ENCODE measurements around the gene TUBAL3.

- TF ChIP-seq CTCF (optimal IDR thresholded peaks at IDR 0.05 in 1 of 3, IDR thresholded peaks at IDR 0.05 in 1 of 3, conservative IDR thresholded peaks at IDR 0.05 in 1 of 3; ENCODE audit: extremely low read depth in 1 of 3, insufficient read depth in 2 of 3, low read length in 3 of 3) (no peak), EZH2 (IDR thresholded peaks at IDR 0.05; ENCODE audit: low read length) (no peak)
Measured at GRCh38 chr10:5442990-5443370, 38.4 kb upstream of the TUBAL3 start.
